ENCODE measurements around the gene FMO2.
A peak's percentile ranks its signal among the peaks of the same experiment; 100 is the strongest.

The FMO2 gene

DNA sequence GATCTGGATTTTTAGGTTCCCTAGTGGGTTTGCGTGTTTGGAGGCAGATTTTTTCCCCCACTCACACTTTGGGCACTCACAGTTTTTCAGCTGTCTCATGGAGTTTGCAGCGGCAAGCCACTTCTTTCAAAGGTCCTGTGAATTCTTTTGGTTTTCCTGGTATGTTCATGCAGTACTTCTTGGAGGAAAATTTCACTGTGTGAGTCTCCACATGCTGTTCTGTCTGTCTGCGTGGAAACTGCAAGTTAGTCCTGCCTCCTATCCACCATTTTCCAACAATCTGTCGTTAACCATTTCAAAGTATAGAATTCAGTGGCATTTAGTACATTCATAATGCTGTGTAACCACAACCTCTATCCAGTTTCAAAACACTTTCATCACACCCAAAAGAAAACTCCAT lies 62.4 kb downstream of the FMO2 start:
- TF ChIP-seq, protein P1, sequence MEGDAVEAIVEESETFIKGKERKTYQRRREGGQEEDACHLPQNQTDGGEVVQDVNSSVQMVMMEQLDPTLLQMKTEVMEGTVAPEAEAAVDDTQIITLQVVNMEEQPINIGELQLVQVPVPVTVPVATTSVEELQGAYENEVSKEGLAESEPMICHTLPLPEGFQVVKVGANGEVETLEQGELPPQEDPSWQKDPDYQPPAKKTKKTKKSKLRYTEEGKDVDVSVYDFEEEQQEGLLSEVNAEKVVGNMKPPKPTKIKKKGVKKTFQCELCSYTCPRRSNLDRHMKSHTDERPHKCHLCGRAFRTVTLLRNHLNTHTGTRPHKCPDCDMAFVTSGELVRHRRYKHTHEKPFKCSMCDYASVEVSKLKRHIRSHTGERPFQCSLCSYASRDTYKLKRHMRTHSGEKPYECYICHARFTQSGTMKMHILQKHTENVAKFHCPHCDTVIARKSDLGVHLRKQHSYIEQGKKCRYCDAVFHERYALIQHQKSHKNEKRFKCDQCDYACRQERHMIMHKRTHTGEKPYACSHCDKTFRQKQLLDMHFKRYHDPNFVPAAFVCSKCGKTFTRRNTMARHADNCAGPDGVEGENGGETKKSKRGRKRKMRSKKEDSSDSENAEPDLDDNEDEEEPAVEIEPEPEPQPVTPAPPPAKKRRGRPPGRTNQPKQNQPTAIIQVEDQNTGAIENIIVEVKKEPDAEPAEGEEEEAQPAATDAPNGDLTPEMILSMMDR (IDR thresholded peaks at IDR 0.05; ENCODE audit: insufficient read depth, low read depth, low read length, missing control alignments): no peak
- DNase-seq (ENCODE audit: low read depth): no peak
- no peak overlapping the region for H3K4me3 ChIP-seq (ENCODE audit: low read depth, low read length)

DNA sequence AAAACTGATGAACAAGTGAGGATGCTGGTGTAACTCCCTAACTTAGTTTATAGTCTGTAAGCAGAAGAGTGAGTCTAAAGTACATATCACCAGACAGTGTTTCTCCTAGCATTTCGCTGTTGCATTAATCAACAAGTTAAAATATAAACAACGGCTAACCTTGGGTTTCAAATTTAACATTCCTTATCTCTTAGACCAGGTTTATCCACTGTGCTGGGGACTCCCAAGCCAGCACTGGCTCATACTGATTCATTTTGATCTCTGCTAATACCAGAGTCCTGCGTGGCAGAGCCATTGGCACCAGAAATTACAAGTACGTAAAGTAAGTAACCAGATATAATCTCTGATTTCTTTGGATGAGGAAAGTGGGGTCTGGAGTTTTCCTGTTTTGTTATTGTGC lies 63.2 kb downstream of the FMO2 start, which contains the start of gene FMO1:
FMO1 (plus strand) TSS at position 193 of the 400 bp plus-strand sequence. CDS start 9,594 bp downstream, outside the sequence.
- TF ChIP-seq, protein P1 (IDR thresholded peaks at IDR 0.05; ENCODE audit: insufficient read depth, low read depth, low read length, missing control alignments): no peak
- no peak within 1 kb of the TSS for H3K4me3 ChIP-seq (ENCODE audit: low read depth, low read length)
- DNase-seq (ENCODE audit: low read depth): no peak

DNA sequence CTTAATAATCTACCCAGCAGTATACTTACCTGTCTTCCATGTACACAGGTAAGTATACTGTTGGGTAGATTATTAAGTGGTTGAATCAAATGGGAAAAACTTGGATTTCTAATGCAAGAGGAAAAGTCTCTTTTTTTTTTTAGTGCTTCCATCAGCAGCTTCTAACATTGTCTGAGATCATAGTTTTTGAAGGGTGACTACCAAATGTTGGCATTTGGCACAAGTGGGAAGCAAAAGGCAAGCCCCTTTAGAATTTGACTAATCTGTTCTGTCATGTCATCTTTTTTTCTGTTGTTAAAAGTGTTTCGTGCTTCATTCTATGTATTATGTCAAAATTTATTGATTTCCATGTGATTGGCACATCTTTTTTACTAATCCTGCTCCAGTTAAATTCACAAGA lies 63.7 kb downstream of the FMO2 start:
- DNase-seq (ENCODE audit: low read depth): no peak
- H3K4me3 ChIP-seq (ENCODE audit: low read depth, low read length): no peak overlapping the region
- TF ChIP-seq, protein P1 (IDR thresholded peaks at IDR 0.05; ENCODE audit: insufficient read depth, low read depth, low read length, missing control alignments): no peak

DNA sequence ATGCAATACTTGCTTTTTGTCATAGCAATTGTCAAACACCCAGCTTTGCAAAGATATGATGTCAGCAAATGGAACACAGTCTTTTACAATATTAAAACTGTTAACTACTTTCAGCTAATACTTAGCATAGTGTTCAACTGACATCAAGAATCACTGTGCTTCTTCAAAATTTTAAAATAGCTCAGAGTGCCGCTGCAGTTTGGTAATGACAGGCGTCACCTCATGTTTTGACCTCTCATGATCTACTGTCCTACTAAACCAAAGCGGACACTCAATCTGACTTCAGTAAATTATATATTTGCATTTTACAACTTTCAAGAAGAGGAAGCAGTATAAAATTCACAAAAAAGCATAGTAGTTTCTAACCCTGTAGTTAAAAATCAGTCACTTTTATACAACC lies 65.2 kb downstream of the FMO2 start:
- no peak overlapping the region for H3K4me3 ChIP-seq (ENCODE audit: low read depth, low read length)
- TF ChIP-seq, protein P1 (IDR thresholded peaks at IDR 0.05; ENCODE audit: insufficient read depth, low read depth, low read length, missing control alignments): no peak
- DNase-seq (ENCODE audit: low read depth): no peak

DNA sequence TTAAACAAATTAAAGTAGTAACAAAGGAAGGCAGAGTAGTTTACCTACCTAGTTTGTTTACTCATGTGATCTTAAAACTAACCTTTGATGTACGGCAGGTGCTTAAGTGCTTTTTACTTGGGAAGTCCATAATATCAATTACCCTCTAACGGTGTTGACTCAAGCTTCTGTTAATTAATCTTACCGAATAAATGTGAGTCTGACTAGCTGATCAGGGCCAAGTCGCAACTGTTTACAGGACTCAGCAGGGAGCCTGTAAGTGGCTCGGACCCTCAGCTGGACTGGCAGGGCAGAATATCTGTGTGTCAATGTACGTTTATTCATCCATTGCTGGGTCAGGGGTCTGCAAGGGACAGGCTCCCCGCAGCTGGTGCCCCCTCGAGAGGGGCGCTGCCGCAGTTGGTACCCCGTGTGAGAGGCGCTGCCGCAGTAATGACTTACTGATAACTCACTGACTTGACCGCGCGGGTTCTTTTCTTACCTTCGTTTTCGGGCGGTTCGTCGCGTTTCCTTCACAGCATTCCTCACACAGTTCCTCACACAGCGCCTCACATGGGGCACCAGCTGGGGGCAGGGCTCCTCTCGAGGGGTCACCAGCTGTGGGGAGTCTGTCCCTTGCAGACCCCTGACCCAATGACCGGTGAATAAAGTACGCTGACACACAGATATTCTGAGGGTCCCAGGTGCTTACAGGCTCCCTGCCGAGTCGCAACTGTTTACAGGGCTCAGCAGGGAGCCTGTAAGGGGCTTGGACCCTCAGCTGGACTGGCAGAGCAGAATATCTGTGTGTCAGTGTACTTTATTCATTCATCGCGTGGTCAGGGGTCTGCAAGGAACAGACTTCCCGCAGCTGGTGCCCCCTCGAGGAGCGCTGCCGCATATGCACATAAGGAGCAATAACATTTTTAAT lies 66.2 kb downstream of the FMO2 start:
- peak overlapping the region; percentile 57 for H3K4me3 ChIP-seq (ENCODE audit: low read depth, low read length)
- TF ChIP-seq, protein P1 (IDR thresholded peaks at IDR 0.05; ENCODE audit: insufficient read depth, low read depth, low read length, missing control alignments): peak; percentile 58

DNA sequence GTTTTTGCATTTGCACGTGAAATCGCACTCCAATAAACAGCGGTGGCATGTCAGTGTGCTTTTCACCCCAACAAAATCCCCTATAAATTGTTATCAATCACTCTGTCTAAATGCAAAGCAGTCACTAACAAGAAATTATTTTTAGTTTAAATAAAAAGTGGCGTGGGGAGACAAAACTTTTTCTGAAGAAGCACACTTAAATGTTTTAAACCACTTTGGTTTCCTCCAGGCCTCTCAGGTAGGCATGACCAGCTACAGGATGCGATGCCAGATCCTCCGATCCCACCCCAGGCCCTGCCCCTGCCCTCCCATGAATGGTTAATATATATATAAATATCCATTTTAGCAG lies 66.8 kb downstream of the FMO2 start:
- H3K4me3 ChIP-seq (ENCODE audit: low read depth, low read length): no peak overlapping the region; the same call in 1 of the 2 replicates
- no peak for DNase-seq (ENCODE audit: low read depth)

More for the DNA sequence above, 66.2 kb downstream of the FMO2 start:
- peak; percentile 52 for DNase-seq (ENCODE audit: low read depth)

More for the DNA sequence above, 66.8 kb downstream of the FMO2 start:
- TF ChIP-seq, protein P1 (IDR thresholded peaks at IDR 0.05; ENCODE audit: insufficient read depth, low read depth, low read length, missing control alignments): no peak

All from GM12865 (cell line).